GM23248 (cell line): ENCODE measurements around the gene TMEM156. TPM values are rescaled to one million over a fixed set of nuclear protein-coding genes. Genes with fewer than 3 reads are reported as not detected.

Source experiments
- DNase-seq: peaks from one replicate; pipeline ENCODE4 v3.0.0-alpha.2; 2015
- H2AFZ ChIP-seq: fragments of 200-600 bp; sonication (generic); 2 replicates; pipeline ENCODE4 v1.6.1; 2016; ENCODE audit warnings: antibody characterized with exemption
- H3F3A ChIP-seq: fragments of 200-600 bp; sonication (generic); 2 replicates; pipeline ENCODE4 v1.6.1; 2016; ENCODE audit warnings: mild to moderate bottlenecking, antibody characterized with exemption, mixed run types; ENCODE audit not compliant: insufficient read depth
- H3K27ac ChIP-seq: fragments of 200-600 bp; sonication (generic); 2 replicates; pipeline ENCODE4 v1.5.1; 2016; ENCODE audit warnings: mild to moderate bottlenecking
- H3K27me3 ChIP-seq: fragments of 200-600 bp; sonication (generic); replicated peaks from 2 replicates; pipeline ENCODE4 v1.6.1; 2016; ENCODE audit warnings: mild to moderate bottlenecking; ENCODE audit not compliant: insufficient read depth
- H3K36me3 ChIP-seq: fragments of 200-600 bp; sonication (generic); 2 replicates; pipeline ENCODE4 v1.6.1; 2016; ENCODE audit warnings: low read depth, mild to moderate bottlenecking
- H3K4me1 ChIP-seq: fragments of 200-600 bp; sonication (generic); 2 replicates; pipeline ENCODE4 v1.6.1; 2016; ENCODE audit warnings: mild to moderate bottlenecking; ENCODE audit not compliant: insufficient read depth
- H3K4me2 ChIP-seq: fragments of 200-600 bp; sonication (generic); one replicate; pipeline ENCODE4 v1.6.1; 2016; ENCODE audit warnings: mild to moderate bottlenecking; ENCODE audit not compliant: unreplicated experiment
- H3K4me3 ChIP-seq: fragments of 200-600 bp; sonication (generic); 2 replicates; pipeline ENCODE4 v1.5.1; 2016; ENCODE audit warnings: mild to moderate bottlenecking
- H3K79me2 ChIP-seq: fragments of 200-600 bp; sonication (generic); 2 replicates; pipeline ENCODE4 v1.6.1; 2016; ENCODE audit warnings: mild to moderate bottlenecking; ENCODE audit not compliant: insufficient read depth
- H3K9ac ChIP-seq: fragments of 200-600 bp; sonication (generic); 2 replicates; pipeline ENCODE4 v1.6.1; 2016; ENCODE audit warnings: mild to moderate bottlenecking
- H3K9me2 ChIP-seq: fragments of 200-600 bp; sonication (generic); 2 replicates; pipeline ENCODE4 v1.6.1; 2016; ENCODE audit warnings: mixed run types, mild to moderate bottlenecking, moderate library complexity; ENCODE audit not compliant: insufficient read depth
- H3K9me3 ChIP-seq: fragments of 200-600 bp; sonication (generic); one replicate; pipeline ENCODE4 v1.6.1; 2017; ENCODE audit warnings: low read depth
- H4K20me1 ChIP-seq: fragments of 200-600 bp; sonication (generic); 2 replicates; pipeline ENCODE4 v1.6.0; 2016; ENCODE audit not compliant: insufficient read depth
- EZH2 ChIP-seq: fragments of 200-600 bp; sonication (generic); IDR thresholded peaks from 2 replicates; pipeline ENCODE4 v1.6.1; 2018; ENCODE audit warnings: antibody characterized with exemption, mild to moderate bottlenecking; ENCODE audit not compliant: insufficient read depth, poor library complexity, severe bottlenecking
- EZH2phosphoT487 ChIP-seq: fragments of 200-600 bp; sonication (generic); IDR thresholded peaks from 2 replicates; pipeline ENCODE4 v1.6.1; 2018; ENCODE audit warnings: antibody characterized with exemption, moderate library complexity, mild to moderate bottlenecking, low read depth; ENCODE audit not compliant: insufficient read depth
- WGBS, 2 experiments: methylation state at CpG; one replicate each; pipeline ENCODE4 v1.1.6; 2015 to 2017; ENCODE audit warnings: low lambda C conversion rate in 2 of 2, low coverage in 1 of 2; ENCODE audit errors: missing lambda C conversion rate in 2 of 2; 5-methylcytosine and 5-hydroxymethylcytosine counted together
- in situ Hi-C: fragments of 300-500 bp; cut with MboI; formaldehyde crosslinking; loops from 2 replicates; pipeline ENCODE4 v1.15.0; 2020
- polyA plus RNA-seq: library from polyadenylated mRNA; unstranded; fragments of >200 nt; fragmentation: Nextera tagmentation; extraction: Ambion mirVana; gene quantifications from 2 replicates; pipeline ENCODE4 v1.2.1, GENCODE V29; 2016
- total RNA-seq: library from RNA; depleted of rRNA; stranded (reverse); fragments of >200 nt; shearing (Covaris generic); gene quantifications from 2 replicates; pipeline ENCODE4 v1.2.3, GENCODE V29; 2014

The TMEM156 gene
- total and polyA plus RNA-seq, 2 experiments from 2014 or later, result 0.30 TPM; not detected in 1

- Histone ChIP-seq H3K9ac (no peak overlapping the region), H3K9me3 (no peaks in the 10 kb centered on the region), H3K27ac (no peak overlapping the region), H3K27me3 (no peaks in the 10 kb centered on the region), H3K4me3 (no peak overlapping the region), H3K36me3 (peaks cover 72% of the 10 kb centered on the region), H3K9me2 (no peaks in the 10 kb centered on the region), H2AFZ (no peak overlapping the region), H3F3A (0 out of 2 replicates have a peak, but pooled peaks cover 6% of the 10 kb centered on the region), H4K20me1 (no peaks in the 10 kb centered on the region), H3K4me2 (no peak overlapping the region), H3K4me1 (no peaks in the 10 kb centered on the region), H3K79me2 (no peaks in the 10 kb centered on the region)
- in situ Hi-C loops, result no loop called here
- TF ChIP-seq EZH2 (no peak), EZH2phosphoT487 (no peak)
- DNase-seq, result no peak
- 78 to 79% methylated on average over 5 of the region's 5 CpGs for WGBS, 2 experiments
These were observed 107.9 kb downstream of the TMEM156 start for GRCh38 chr4:38924353-38924752.

GRCh38 chr4:38923746-38924145, 108.5 kb downstream of the TMEM156 start:
- Histone ChIP-seq H3K9me2 (no peaks in the 10 kb centered on the region), H4K20me1 (no peaks in the 10 kb centered on the region), H3K79me2 (no peaks in the 10 kb centered on the region), H3K9me3 (no peaks in the 10 kb centered on the region), H3F3A (0 out of 2 replicates have a peak, but pooled peaks cover 6% of the 10 kb centered on the region), H3K27ac (no peak overlapping the region), H3K27me3 (no peaks in the 10 kb centered on the region), H2AFZ (no peak overlapping the region), H3K4me2 (no peak overlapping the region), H3K4me3 (no peak overlapping the region), H3K36me3 (peaks cover 72% of the 10 kb centered on the region), H3K9ac (no peak overlapping the region), H3K4me1 (no peaks in the 10 kb centered on the region)
- WGBS, 2 experiments, result 80 to 85% methylated on average over 2 of the region's 2 CpGs
- in situ Hi-C loops, result no loop called here
- no peak for DNase-seq
- TF ChIP-seq EZH2, result no peak
- TF ChIP-seq EZH2phosphoT487, result no peak

- TF ChIP-seq EZH2 (no peak), EZH2phosphoT487 (no peak)
- Histone ChIP-seq H3K4me1 (no peaks in the 10 kb centered on the region), H3K4me3 (no peak overlapping the region), H3K36me3 (peaks cover 75% of the 10 kb centered on the region), H3K9me2 (no peaks in the 10 kb centered on the region), H2AFZ (no peak overlapping the region), H3K27ac (no peak overlapping the region), H3K79me2 (no peaks in the 10 kb centered on the region), H3K4me2 (no peak overlapping the region), H3K9ac (no peak overlapping the region), H4K20me1 (no peaks in the 10 kb centered on the region), H3K27me3 (no peaks in the 10 kb centered on the region), H3F3A (0 out of 2 replicates have a peak, but pooled peaks cover 11% of the 10 kb centered on the region), H3K9me3 (no peaks in the 10 kb centered on the region)
- in situ Hi-C loops, result no loop called here
- no peak for DNase-seq
- WGBS, 2 experiments, result 96 to 98% methylated on average over 3 of the region's 3 CpGs
These were observed 111.1 kb downstream of the TMEM156 start for GRCh38 chr4:38921151-38921550.

GRCh38 chr4:38920677-38921076, 111.5 kb downstream of the TMEM156 start:
- Histone ChIP-seq H3K36me3 (peaks cover 77% of the 10 kb centered on the region), H3K79me2 (no peaks in the 10 kb centered on the region), H3K9me3 (no peaks in the 10 kb centered on the region), H3F3A (0 out of 2 replicates have a peak, but pooled peaks cover 15% of the 10 kb centered on the region), H3K4me2 (no peak overlapping the region), H4K20me1 (no peaks in the 10 kb centered on the region), H3K27me3 (no peaks in the 10 kb centered on the region), H2AFZ (no peak overlapping the region), H3K27ac (no peak overlapping the region), H3K9ac (no peak overlapping the region), H3K9me2 (no peaks in the 10 kb centered on the region), H3K4me3 (no peak overlapping the region), H3K4me1 (no peaks in the 10 kb centered on the region)
- in situ Hi-C loops, result no loop called here
- TF ChIP-seq EZH2phosphoT487, result no peak
- TF ChIP-seq EZH2, result no peak
- DNase-seq, result no peak
- 82 to 90% methylated on average over 6 of the region's 6 CpGs for WGBS, 2 experiments

- Histone ChIP-seq H3K27me3 (no peaks in the 10 kb centered on the region), H3K4me3 (no peak overlapping the region), H3K9me2 (no peaks in the 10 kb centered on the region), H3K9ac (no peak overlapping the region), H3F3A (0 out of 2 replicates have a peak, but pooled peaks cover 15% of the 10 kb centered on the region), H3K36me3 (peaks cover 78% of the 10 kb centered on the region), H3K4me2 (no peak overlapping the region), H4K20me1 (no peaks in the 10 kb centered on the region), H3K79me2 (no peaks in the 10 kb centered on the region), H2AFZ (no peak overlapping the region), H3K27ac (no peak overlapping the region), H3K4me1 (no peaks in the 10 kb centered on the region), H3K9me3 (no peaks in the 10 kb centered on the region)
- in situ Hi-C loops, result no loop called here
- DNase-seq, result peak; percentile 10
- WGBS, 2 experiments, result 98 to 100% methylated on average over 2 of the region's 2 CpGs
- TF ChIP-seq EZH2 (no peak), EZH2phosphoT487 (no peak)
These were observed 112.0 kb downstream of the TMEM156 start for GRCh38 chr4:38920186-38920585.
